GM12872 (cell line): Measurements from ENCODE around the gene IL21R.

Source experiments
- CTCF ChIP-seq: IDR thresholded peaks from 3 replicates; pipeline ENCODE4 v1.5.1; 2011; ENCODE audit warnings: low read depth, mild to moderate bottlenecking, low read length, moderate library complexity; ENCODE audit not compliant: insufficient read depth

Gene IL21R

GRCh38 chr16:27401768-27402568, at the start of gene IL21R:
Gene IL21R, plus strand, starts transcription at chr16:27402174. Its CDS starts 27,898 bp downstream, at chr16:27430072.
- no peak for TF ChIP-seq CTCF

GRCh38 chr16:27353853-27354252, 48.1 kb upstream of the IL21R start:
- no peak for TF ChIP-seq CTCF

GRCh38 chr16:27355610-27356009, 46.4 kb upstream of the IL21R start:
- peak; percentile 65 for TF ChIP-seq CTCF

- no peak for TF ChIP-seq CTCF
Observed at GRCh38 chr16:27356794-27357193, 45.2 kb upstream of the IL21R start.

GRCh38 chr16:27359051-27359450, 42.9 kb upstream of the IL21R start:
- TF ChIP-seq CTCF, result no peak

GRCh38 chr16:27359615-27360014, 42.4 kb upstream of the IL21R start:
- no peak for TF ChIP-seq CTCF

GRCh38 chr16:27361987-27362386, 40.0 kb upstream of the IL21R start:
- TF ChIP-seq CTCF, result no peak
